Stimulated activated CD4-positive, alpha-beta T cell treated with anti-CD3 and anti-CD28 coated beads, TNF-alpha, amount 100 ng/mL, for 1 hour (primary cell): ENCODE data around the gene TNFRSF17.
"Not testable (repeated sequence)": the region's sequence is repeated elsewhere in the genome, so short reads cannot be mapped to it uniquely, and the experiment has no call there.

Experiments used
- DNase-seq, 3 donors: peaks; one replicate each; pipeline ENCODE4 v3.0.0-alpha.2; 2020; ENCODE audit warnings: low read depth in 3 of 3, low spot score in 1 of 3

TNFRSF17 gene

DNA sequence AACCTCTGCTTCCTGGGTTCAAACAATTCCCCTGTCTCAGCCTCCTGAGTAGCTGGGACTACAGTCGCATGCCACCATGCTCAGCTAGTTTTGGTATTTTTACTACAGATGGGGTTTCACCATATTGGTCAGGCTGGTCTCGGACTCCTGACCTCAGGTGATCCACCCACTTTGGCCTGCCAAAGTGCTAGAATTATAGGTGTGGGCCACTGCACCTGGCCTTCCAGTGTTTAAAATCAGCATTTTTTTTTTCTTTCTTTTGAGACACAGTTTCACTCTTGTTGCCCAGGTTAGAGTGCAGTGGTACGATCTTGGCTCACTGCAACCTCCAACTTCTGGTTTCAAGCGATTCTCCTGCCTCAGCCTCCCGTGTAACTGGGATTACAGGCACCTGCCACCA is 5.3 kb downstream of the TNFRSF17 start:
- DNase-seq = not testable (repeated sequence)

DNA sequence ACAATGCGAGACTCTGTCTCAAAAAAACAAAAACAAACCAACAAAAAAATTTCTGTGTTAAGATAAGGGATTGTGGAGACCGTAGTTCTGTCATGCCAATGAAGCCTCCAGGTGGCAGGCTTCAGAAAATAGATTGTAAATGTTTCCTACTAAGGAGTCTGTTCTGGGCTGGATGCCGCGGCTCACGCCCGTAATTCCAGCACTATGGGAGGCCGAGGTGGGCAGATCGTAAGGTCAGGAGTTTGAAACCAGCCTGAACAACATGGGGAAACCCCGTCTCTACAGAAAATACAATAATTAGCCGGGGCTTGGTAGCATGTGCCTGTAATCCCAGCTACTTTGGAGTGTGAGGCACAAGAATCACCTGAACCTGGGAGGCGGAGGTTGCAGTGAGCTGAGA is 7.1 kb downstream of the TNFRSF17 start:
- no peak for DNase-seq

- DNase-seq = no peak
Measured at GRCh38 chr16:11973070-11973469, 8.1 kb downstream of the TNFRSF17 start.

GRCh38 chr16:11976850-11977375 is 11.9 kb downstream of the TNFRSF17 start:
- DNase-seq = no peak

GRCh38 chr16:11977376-11978041 is 12.5 kb downstream of the TNFRSF17 start:
- no peak for DNase-seq

- DNase-seq = no peak
Measured at GRCh38 chr16:11978080-11978479, 13.1 kb downstream of the TNFRSF17 start.

GRCh38 chr16:11979013-11979672 is 14.1 kb downstream of the TNFRSF17 start:
- no peak for DNase-seq

- no peak for DNase-seq
Measured at GRCh38 chr16:11980136-11980844, 15.3 kb downstream of the TNFRSF17 start.

GRCh38 chr16:11985250-11985649 is 20.2 kb downstream of the TNFRSF17 start:
- DNase-seq = no peak

DNA sequence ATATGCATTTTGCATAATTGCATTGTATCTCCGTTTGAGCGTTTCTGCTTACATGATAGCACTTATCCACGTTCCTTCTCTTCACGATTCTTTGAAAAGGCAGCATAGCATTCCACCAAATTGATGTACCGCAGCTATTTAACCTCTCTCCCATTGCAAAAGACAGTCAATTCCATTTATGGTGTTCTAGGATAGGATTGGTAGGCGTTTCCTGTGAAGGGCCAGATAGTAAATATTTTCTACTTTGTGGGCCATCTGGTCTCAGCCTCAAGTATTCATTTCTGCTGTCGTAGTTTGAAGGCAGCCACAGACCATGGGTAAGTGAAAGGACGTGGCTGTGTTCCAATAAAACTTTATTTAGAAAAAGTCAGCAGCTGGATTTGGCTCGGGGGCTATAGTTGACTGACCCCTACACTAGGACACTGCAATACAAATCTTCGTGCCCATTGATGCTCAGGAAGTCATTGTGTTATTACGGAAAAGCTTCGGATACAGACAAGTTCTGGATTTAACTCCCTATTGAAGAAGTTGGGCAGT is 21.6 kb downstream of the TNFRSF17 start:
- no peak for DNase-seq

GRCh38 chr16:11988258-11988978 is 23.4 kb downstream of the TNFRSF17 start:
- no peak for DNase-seq

DNA sequence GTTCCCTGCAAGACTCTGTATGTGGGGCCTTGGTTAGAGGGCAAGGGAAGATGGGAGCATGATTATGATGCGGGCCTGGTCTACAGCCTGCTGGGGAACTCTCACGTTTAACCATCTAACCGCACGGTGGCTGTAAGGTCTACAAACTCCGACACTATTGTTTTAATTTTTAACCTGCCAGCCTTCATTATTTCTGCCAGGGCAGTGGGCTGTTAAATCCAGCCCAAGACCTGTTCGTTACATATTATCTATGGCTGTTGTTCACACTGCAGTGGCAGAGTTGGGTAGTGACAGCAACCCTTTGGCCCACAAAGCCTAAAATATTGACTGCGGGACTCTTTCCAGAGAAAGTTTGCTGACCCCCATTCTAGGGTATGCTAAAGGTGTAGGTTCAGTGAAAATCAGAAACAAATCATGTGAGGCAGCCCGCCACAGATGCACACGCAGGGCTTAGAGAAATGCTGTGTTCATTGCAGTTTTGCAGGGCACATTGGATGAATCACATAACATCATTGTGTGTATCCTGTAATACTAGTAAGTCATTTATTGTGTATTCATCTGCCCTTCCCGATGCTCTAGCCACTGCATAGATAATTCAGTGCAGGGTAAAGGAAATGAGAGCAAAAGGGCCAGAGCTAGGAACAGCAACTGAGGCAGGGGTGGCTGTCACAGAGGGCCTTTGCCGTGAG is 25.8 kb downstream of the TNFRSF17 start:
- no peak for DNase-seq

- DNase-seq = no peak
Measured at GRCh38 chr16:11992008-11992584, 27.1 kb downstream of the TNFRSF17 start.

DNA sequence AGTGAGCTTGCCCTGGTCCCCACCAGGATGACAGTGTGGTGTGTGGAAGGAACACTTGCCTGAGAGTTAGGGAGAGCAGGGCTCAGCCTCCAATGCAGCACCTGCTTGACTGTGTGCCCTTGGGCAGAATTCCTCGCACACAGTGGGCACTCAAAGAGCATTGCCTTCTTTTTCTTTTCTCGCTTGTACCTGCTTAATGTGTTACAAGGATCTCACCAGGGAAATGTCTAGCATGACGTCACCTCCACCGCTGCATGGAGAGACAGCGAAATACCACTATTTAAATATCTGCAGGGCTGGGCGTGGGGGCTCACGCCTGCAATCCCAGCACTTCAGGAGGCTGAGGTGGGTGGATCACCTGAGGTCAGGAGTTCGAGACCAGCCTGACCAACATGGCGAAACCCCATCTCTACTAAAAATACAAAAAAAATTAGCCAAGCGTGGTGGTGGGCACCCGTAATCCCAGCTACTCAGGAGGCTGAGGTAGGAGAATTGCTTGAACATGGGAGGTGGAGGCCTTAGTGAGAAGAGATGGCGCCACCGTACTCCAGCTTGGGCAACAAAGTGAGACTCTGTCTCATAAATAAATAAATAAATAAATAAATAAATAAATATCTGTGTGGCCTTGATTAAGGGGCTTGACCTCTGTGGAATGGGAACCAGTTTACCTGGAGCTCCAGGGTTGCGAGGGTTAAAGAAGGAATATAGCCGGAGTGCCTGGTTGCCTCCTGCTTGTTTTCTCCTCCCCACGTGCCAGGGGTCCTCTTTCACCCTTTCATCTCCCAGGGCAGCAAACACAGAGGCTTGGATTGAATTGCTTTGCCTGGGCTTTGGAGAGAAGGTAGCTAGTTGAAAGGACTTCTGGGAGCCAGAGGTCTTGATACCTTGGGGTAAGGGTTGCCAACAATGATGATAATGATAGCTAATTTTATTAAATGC is 27.8 kb downstream of the TNFRSF17 start:
- DNase-seq = no peak

DNA sequence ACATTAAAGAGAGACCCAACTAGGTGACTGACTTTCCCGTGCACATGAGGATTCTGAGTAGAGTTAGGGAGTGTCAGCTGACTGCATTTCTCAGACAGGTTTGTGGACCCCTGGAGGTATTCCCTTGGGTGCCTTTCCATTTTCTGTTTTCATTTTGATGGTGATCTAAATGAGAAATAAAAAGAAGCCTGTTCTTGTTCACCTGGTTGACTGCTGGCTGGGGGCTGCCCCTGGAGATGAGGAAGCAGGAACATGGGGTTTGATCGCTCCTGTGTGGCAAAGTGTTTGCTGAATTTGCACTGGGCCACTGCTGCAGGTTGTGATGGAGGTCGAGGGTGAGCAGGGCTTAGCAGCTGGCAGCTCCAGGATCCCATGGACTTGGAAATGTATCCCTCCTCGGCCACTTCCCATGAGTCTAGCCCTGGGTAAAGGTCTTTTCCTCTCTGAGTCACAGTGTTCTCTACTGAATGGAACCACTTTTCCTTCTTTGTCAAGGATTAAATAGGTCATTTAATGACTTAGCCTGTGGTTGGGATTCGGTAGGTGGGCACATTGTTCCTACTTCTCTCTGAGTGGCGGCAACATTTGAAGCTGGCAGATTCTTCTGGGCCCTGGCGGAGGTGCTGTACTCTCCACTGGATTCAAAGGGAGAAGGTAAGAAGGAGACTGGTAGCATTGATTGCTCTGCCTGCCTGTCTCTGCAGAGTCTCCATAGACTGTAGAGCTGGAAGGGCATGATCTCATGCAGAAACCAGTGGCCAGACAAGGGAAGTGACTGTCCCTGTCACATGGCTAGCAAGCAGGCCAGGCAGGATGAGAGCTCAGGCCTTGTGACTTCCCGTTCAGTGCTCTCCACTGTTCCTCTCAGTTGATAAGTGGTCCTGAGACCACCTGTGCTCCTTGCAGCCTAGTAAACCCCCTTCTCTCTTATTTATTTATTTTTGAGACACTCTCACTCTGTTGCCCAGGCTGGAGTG is 29.4 kb downstream of the TNFRSF17 start:
- DNase-seq = no peak

DNA sequence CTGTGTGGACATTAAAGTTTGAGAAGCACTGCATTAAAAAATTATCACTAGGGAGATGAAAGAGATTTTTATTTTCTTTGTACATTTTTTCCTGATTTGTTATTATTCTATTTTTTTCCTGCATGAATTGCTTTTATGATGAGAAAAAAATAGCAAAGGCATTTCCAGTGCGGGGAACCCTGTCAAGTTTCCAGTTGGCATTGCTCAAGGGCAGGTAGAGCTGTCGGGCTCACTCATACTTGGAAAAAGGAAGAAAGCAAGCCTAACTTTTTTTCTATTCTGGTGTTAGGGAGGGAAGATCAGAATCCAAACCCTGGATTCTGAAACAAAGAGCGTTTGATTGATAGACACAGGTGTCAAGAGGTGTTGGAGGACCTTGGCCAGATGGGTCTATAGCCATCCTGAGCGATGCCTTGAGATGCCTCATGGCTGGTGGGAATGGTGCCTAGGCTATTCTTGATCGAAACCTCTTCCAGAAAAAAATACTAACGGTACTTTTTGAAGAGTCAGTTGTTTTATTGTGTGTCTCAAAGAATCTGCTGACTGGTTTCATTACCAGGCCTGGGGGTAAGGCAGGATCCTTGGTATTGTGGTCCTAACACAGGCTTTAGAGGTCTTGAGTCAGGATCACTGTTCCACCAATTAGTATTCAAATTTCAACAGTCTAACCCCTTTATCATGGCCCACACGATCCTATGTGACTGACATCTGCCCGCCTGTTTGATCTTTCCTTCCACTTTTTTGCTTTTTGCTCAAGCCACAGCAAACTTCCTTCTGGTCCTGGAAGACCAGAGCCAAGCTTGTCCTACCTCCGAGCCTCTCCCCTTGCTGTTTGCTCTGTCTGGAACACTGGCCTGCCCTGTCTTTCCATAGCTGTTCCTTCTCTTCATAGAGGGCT is 31.7 kb downstream of the TNFRSF17 start:
- no peak for DNase-seq

GRCh38 chr16:12000032-12000431 is 35.0 kb downstream of the TNFRSF17 start:
- no peak for DNase-seq
